ENCODE measurements around the gene SLC22A23. TPM values are rescaled to one million over a fixed set of nuclear protein-coding genes. Genes with fewer than 3 reads are reported as not detected.

The SLC22A23 gene
- total and polyA plus RNA-seq, 2 donors (not counting 1 experiment from before 2014, with no cell fraction given), result 0.18 to 1.4 TPM

DNA sequence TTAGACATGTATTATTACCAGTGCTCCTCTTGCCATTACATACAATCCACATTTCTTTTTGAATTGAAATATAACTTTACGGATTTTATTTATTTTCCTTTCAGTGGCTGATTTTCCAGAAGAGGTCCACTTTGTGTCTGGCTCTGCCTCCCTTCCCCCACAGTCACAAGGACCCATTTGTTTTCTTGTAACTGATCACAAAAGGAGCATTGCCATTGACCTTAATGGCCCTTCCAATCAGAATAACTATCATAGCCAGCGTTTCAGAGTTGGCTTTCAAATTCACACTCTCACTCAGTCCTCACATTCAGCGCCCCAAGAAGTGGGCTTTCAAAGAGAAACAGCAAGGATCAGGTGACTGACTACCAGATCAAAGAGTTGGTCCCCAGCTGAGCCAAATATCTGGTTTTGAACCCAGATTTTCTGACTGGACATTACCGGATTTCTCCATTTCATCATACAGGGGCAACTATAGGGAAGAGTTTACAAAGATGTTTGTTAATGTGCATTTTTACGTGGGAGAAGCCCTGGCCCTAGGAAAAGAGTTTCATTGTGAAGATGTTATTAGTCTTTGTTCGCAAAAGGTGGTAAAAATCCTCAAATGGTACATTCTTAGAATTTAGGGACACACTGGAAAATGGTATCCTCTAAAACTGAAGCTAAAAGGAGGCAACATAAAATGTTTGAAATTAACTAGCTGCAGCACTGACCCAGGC is 2.0 kb upstream of the SLC22A23 start:
- Mint-ChIP-seq H3K9me3 (ENCODE audit: insufficient read depth) (no peaks in the 10 kb centered on the region), H3K4me1 (peaks cover 5% of the 10 kb centered on the region), H3K27ac (no peak overlapping the region), H3K4me3 (no peak overlapping the region), H3K27me3 (peaks cover 43% of the 10 kb centered on the region)
- POLR2A ChIA-PET, result interaction anchor here (0.7 kb wide), 1 partner anchor 62 kb away, joined by 6 read pairs; no protein-coding TSS in a partner anchor
- Histone ChIP-seq H3K4me2 (replicated peaks; ENCODE audit: low read depth, low read length, poor library complexity, severe bottlenecking) (no peak overlapping the region), H2AFZ (ENCODE audit: insufficient read depth, low read depth, low read length, poor library complexity, severe bottlenecking) (no peak overlapping the region), H3K27me3 (replicated peaks in 1 of 4; ENCODE audit: control extremely low read depth in 1 of 4, control insufficient read depth in 3 of 4, insufficient read depth in 4 of 4, low read length in 3 of 4) (peaks cover 0 to 46% (median 37%) of the 10 kb centered on the region in 4 experiments), H3K9ac (ENCODE audit: low read length) (no peak overlapping the region), H3K4me3 (ENCODE audit: control extremely low read depth in 1 of 5, extremely low read depth in 1 of 5, insufficient read depth in 1 of 5, low read depth in 2 of 5, low read length in 4 of 5) (no peak overlapping the region), H3K79me2 (ENCODE audit: control insufficient read depth, insufficient read depth, low read length) (no peaks in the 10 kb centered on the region), H3K9me3 (ENCODE audit: control extremely low read depth in 1 of 3, control insufficient read depth in 2 of 3, insufficient read depth in 1 of 3, low read length in 2 of 3) (peaks cover 0 to 2% (median 0%) of the 10 kb centered on the region in 3 donors), H3K27ac (ENCODE audit: low read length in 2 of 2) (no peak overlapping the region), H3K4me1 (ENCODE audit: control insufficient read depth in 2 of 2, insufficient read depth in 2 of 2, low read length in 2 of 2) (peaks cover 23 to 24% of the 10 kb centered on the region in 2 donors), H4K20me1 (ENCODE audit: control insufficient read depth, insufficient read depth, low read length, poor library complexity, severe bottlenecking) (no peaks in the 10 kb centered on the region), H3K36me3 (replicated peaks in 1 of 2; ENCODE audit: control extremely low read depth in 1 of 2, control insufficient read depth in 1 of 2, extremely low read depth in 1 of 2, insufficient read depth in 2 of 2, low read length in 1 of 2) (no peaks in the 10 kb centered on the region)
- TF ChIP-seq, protein P1, sequence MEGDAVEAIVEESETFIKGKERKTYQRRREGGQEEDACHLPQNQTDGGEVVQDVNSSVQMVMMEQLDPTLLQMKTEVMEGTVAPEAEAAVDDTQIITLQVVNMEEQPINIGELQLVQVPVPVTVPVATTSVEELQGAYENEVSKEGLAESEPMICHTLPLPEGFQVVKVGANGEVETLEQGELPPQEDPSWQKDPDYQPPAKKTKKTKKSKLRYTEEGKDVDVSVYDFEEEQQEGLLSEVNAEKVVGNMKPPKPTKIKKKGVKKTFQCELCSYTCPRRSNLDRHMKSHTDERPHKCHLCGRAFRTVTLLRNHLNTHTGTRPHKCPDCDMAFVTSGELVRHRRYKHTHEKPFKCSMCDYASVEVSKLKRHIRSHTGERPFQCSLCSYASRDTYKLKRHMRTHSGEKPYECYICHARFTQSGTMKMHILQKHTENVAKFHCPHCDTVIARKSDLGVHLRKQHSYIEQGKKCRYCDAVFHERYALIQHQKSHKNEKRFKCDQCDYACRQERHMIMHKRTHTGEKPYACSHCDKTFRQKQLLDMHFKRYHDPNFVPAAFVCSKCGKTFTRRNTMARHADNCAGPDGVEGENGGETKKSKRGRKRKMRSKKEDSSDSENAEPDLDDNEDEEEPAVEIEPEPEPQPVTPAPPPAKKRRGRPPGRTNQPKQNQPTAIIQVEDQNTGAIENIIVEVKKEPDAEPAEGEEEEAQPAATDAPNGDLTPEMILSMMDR (IDR thresholded peaks at IDR 0.05), result no peak
- TF ChIP-seq EZH2 (IDR thresholded peaks at IDR 0.05; ENCODE audit: borderline replicate concordance, insufficient read depth, low read depth, low read length, poor library complexity, severe bottlenecking), result no peak
- intact Hi-C loops (cut with micrococcal nuclease), result loop anchor here (5.0 to 10.0 kb wide), 3 partner anchors 288 to 696 kb away; no protein-coding TSS in a partner anchor
- DNase-seq (no peak), ATAC-seq (ENCODE audit: low read depth) (no peak)
- WGBS (ENCODE audit: insufficient coverage), result 96% methylated on average over 3 of the region's 6 CpGs
- CTCF ChIA-PET, result interaction anchor here (0.7 to 1.7 kb wide), 3 partner anchors 16 to 273 kb away, joined by 3 read pairs; no protein-coding TSS in a partner anchor
